HG03175 (cell line): ENCODE measurements around the gene GATB.

Experiments used
- ATAC-seq: cut with Tn5 transposase; IDR thresholded peaks from one replicate; pipeline ENCODE4 v1.9.1; 2021; ENCODE audit warnings: mild to moderate bottlenecking, moderate library complexity; ENCODE audit not compliant: unreplicated experiment

The GATB gene

DNA sequence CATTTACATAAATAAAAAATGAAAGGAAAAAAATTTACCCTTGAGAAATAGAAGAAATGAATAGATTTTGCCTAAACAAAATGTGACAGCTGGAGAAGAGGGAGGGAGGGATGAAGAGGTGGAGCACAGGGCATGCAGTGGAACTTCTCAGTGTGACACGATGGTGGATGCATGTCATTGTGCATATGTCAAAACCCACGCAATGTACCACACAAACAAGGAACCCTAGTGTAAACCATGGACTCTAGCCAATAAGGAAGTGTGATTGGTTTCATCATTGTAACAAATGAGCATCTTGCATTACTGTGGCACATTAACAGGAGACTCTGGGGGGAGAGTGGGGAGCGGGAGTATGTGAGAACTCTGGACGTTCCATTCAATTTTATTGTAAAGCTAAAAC, 58.6 kb downstream of the GATB start:
- ATAC-seq: no peak

DNA sequence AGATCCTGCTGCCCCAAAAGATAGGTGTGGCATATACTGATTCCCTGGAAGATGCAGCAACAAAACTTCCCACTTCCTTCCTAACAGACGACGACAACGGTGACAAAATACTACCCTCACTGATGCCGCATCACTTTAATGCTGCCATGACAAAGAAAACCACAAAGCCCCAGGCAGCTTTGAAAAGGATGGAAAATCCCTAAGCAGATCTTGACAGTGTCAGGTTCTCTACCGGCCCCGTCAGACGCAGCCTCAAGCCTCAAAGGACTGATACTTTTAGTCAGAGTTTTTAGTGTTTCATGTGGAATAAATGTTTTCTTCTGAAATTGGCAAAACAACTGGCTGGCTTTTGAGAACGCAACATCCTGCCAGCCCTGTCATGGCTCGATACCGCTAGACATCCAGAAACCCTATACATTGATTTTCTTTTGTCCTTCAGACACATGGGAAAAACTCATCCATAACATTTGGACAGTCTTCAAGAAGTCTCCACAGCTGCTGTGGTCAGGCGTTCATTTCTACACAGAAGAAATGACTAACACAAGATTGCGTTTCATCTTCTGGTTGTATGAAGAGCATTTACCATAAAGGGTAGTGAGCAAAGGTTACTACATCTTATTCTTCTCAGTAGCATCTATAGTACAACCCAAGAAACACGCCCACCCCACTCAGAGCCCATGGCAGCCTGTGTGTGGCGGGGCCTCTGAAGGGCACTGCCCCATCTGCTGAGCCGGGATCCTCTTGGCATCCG, 60.1 kb downstream of the GATB start:
- ATAC-seq: no peak

DNA sequence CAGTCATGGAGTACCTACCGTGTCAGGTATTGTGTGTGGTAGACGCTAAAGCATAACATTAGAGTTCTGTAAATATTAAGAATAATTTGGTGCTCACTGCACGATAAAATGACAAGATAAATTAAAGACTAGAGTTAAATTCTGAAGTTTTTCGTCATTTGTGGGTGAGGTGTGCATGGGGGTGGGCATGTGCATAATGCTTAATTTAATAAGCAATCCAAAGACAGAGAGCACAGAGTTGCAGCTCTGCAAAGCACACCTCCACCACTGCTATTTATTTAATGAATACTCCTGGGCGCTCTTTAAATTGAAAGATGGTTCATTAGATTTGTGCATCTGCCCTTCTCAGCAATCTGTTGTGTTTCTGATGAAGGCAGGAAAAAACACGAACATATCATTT, 62.6 kb downstream of the GATB start:
- ATAC-seq: no peak

DNA sequence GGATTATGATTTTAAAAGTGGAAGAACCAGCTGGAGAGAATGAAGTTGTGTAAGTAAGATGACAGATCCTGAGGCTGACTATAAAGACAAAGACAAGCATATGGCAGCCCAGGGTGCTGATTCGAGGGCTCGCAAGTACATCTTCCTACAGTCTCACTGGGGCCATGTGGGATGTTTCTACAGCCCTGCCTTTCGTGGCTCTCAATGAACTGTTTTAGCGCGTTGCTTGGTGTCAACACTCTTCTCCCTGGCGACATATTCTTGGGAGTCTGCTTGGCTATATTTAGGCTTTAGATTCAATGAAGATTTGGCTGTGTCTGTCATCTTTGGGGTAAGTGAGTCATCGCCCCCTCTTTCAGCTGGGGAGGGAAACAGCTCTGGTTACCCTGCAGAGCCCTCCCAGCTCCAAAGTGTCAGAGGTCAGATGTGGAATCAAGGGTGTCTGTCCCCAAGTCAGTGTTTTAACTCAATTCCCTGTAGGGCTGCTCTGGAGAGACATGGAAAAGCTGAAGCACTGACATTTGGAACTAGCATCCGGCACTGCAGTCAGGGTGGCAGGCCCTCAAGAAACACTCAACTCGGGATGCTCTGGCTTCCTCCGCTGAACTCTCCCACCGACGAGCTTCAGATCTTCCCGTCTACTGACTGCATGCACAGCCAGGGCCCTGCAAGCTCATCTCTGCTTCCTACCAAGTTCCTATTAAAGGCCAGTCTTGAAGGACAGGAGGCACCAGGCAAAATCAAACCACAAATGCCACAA, 65.7 kb downstream of the GATB start:
- ATAC-seq: no peak

DNA sequence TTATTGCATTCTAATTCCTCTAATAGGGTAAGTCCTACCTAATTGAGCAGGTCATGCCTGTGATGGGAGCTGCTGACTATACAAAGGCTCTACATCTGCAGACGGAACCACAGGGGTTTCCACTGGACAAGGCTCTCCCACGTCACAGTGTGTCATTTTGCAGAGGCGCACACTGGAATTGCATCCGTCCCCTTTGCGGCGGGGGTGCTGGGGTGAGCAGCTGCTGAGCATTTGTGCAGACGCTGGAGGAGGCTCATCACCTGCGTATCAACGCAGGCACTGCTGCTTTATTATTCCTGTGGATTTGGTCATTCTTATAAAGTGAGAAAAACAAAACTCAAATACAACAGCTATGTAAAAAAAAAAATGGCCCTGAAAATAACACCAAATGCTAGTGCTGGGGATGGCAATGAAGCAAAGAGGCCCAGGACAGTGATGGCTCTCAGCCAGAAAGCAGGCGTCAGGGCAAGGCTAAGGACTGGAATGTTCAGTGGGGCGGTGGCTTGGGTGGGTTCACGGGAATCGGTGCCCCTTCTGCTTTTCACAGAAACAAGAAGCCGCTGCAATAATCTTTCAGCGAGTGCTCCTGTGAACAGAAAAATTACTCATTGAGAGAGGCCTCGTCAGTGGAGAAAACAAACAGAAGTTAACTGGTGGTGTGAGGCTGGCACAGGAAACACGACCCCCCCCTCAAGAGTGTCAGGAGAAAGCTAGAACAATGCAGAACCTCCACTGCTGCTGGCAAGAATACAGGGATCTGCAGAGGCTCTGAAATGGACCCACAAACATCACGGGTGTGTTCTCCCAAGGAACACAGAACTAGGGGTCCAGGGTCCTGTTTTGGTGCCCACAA, 67.8 kb downstream of the GATB start:
- no peak for ATAC-seq

DNA sequence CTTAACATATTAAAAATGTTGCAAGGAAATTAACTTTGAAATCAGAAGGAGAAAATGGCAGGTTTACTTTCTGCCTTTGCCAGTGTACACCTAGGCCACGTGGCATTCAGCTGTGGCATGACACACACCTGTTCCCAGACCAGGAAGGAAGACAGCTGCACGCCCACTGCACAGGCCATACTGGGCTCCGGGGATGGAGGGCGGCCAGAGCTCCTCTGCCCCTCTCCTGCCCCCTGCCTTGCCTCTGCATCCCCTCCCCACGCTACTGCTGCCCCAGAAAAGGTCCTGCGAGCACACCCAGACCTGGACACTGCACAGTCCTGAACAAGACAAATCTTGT, 68.4 kb downstream of the GATB start:
- ATAC-seq: no peak

DNA sequence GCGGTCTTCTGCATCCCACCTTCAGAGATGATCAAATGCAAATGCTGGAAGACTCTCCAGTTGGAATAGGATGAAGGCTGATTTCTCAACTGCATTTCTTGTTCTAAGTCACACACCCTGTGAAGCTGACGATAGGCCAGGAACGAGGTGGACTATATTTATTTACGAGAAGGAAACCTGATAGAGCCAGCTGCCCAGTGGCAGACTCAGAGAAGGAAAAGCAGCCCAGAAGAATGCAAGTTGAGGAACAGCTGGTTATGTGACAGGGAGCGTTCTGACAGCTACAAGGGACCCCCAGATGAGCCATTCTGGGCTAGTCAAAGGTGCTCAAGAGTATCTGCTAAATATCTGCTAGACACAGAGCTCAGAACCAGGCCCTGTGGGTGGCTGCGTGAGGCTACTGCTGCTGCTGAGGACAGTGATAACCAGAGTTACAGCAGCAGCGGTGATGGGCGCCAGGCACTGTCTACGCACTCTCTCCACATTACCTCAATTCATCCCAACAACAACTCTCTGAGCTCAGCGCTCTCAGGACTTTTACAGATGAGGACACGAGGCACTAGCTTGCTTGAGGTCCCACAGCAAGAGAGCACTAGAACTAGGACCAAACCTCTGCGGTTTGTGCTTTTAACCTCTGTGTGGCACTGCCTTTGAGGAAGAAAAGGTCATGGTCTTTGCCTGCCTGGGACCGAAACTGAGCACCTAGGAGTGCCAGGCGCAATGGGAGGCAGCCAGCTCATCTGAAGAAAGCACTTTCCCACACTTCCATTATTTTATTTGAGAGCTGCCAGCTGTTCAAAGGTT, 69.0 kb downstream of the GATB start:
- no peak for ATAC-seq

DNA sequence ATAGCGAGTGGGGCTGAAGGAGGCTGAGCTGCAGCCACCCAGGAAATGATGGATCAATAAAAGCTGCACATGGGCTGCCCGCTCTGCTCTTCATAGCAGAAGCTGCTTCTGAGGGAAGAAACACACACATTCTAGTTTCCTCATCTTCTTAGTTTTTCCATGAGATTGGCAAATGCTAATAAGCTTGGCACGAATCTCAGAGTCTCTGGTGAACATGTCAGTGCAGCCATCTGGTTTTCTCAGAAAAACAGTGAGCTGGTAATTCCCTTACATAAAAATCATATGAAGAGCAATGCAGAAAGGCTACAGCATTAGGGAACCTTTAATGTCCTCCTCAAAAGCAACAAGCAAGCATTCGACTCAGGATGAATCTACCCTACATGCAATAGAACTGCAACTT, 69.9 kb downstream of the GATB start:
- ATAC-seq: no peak

DNA sequence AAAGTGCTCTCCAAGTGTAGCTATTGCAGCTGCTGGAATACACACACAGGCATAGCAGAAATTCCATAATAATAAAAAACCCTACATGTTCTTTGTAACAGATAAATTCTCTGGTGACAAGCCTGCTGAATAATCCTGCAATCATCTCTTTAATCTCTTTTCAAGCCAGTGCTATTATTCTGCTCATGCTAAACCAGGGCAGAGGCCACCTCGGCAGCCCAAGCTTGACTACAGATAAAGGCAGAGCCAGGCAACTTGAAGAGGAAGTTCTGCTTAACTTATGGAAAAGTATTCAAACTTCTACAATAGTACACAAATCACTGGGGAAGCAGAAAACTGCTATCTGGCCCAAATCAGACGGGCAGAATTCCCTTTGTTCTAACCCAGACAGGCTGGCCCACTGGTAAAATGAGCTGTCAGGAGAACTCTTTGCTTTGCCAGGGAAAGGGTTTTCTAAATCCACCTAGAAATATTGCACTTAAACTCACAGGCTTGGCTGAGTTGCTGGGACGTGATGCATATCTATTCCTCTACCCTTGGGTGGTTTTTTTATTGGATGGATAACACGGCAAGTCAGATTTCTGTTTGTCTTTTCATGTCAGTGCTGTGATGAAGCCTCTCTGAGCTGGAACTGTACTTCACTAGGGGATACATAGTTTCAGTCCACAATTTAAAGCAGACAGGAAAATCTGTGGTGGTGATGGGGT, 70.5 kb downstream of the GATB start:
- ATAC-seq: no peak

DNA sequence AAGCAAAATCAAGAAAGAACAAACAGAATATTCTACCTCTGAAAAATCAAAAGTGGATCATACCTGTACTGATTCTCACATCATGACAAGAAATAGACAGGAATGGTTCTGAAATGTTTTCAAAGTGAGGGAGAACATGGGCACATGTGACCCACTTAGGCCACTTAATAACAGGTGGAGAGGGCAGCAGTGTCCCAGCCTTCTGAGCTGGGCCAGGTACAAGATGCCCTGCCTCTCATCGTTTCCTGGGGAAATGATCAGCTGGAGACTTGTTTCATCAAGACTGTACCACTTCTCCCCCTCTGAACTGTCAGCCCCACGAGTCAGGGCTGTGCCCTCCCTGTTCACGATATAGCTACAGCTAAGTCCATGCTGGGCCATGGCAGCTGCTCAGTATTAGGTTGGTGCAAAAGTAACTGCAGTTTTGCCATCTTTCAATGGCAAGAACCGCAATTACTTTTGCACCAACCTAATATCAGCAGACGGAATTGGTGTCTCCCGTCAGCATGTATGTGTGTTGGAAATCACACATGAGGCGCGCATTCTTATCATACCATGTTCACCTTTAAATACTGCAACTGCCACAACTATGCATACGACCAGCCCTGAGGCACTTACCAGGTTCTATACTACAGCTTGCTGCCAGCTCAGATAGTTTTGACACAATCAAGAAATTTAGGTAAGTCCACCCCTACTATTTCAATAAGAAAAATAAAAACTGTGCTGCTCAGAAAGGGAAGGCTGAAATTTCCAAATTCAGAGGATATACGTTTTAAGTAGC, 71.4 kb downstream of the GATB start:
- ATAC-seq: no peak

DNA sequence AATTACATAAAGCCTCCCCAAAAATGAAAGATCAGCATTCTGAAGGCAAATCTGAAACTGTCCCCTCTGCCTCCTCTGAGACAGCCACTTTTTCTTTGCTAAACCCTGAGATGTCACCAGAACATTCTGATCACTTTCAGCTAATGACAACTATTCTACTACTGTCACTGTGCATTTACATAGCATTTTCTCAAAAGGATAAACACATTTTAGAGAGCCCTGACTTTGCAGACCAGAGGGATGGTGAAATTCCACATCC, 72.1 kb downstream of the GATB start:
- ATAC-seq: no peak

DNA sequence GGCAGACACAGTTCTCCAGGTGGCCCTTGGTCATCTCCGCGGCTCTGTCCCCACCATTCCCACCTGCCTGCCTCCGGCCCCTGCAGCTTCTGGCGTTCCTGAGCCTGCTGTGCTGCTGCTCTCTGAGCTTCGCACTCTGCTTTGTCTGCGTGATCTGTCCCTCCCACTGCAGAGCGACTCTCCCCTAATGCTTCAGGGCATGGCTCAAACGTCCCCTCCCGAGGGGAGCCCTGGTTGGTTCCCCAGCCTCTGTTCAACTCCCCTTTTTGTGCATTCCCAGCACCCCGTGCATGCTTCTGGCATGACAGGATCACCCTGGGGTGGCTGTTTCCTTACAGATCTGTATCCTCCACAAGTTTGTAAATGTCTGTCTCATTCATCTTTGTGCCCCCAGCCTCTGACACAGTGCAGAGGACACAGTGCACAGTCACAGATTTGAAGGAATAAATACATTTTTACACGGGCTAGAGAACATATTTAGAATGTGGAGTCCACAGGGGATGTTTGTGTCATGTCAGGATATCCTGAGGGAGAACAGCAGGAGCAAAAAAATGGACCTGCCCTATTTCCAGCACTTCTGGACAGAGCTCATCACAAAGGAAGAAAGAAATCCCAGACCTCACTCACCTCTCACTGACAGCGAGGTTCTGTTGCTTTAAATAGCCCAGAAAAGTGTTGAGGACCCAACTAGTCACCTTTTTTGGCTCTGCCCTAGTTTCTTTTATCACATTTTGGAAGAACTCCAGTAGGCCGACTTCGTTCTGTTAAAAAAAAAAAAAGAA, 72.6 kb downstream of the GATB start:
- ATAC-seq: no peak

DNA sequence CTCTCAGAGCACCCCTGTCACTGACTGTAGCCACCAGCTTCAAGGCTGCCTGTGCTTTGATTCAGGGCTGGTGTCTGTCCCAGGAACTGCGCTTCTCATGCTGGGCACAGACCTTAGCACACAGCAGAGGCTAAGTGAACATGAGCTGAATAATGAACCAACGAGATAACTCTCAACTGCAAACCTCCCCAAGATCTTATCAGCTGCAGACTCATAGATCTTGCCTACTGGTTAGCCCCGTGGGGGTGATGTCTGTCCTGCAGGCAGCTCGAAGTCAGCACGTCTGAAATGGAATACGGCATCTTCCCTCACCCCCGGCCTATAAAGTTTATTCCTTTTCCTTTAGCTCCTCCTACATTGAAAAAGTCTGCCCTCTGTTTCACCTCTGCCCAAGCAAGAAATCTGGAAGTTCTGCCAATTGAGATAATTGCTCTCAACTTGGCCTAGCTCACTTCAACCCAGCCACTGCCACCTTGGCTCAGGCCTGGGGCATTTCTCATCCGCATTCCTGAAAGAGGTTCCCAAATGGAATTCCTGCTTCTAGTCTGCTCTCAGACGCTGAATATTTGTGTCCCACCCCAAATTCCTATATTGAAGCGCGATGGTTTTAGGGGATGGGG, 73.7 kb downstream of the GATB start:
- no peak for ATAC-seq

DNA sequence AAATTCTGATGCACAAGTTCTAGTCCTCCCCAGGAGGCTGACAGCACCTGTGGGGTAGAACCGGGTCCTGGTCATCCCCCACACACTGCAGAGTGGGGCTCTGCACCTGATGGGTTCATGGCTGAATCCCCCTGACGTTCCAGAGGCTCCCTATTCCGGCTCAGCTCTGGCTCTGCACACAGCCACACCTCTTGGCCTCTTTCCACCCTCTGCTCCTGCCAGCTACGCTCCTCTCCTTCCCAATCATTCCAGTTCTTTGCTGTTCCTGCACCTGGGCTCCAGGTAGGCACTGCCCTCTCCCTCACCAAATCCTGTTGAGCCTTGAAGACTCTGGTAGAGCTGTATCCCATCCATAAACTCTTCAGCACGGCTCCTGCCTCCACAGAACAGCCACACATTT, 75.5 kb downstream of the GATB start:
- ATAC-seq: no peak

DNA sequence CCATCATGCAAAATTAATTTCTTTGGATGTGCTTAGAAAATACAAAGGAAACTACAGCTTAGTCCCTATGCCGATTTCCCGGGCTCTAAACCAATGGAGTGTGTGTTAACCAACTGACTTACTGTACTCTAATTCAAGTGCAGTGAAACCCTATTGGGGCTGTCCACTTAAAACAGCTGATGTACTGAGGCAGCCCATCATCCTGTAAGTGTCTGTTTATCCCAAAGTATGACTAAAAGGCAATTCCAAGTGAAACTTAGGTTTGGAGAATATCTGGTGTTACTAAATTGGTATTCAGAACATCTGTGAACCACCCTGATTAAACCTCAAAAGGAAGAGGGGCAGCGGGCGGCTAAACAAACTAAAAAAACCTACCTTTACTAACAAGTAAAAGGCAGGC, 79.7 kb downstream of the GATB start:
- no peak for ATAC-seq

DNA sequence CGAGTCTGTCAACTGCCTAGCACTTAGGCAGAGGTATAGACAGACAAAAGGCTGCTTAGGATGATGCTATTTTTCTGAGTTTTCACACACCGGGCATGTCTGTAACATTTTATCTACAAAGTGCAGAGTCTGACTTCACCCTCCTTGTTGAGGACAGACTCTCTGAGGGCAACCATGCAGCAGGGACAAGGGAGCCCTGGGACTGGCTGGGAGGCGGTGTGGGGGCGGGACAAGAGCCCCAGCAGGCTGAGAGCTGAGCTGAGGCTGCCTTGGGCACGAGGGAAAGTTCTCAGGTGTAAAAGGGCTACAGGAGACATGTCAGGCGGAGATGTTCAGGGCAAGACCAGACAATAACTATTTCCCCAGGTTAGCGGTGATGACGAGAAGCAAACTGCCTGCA, 81.6 kb downstream of the GATB start:
- no peak for ATAC-seq

DNA sequence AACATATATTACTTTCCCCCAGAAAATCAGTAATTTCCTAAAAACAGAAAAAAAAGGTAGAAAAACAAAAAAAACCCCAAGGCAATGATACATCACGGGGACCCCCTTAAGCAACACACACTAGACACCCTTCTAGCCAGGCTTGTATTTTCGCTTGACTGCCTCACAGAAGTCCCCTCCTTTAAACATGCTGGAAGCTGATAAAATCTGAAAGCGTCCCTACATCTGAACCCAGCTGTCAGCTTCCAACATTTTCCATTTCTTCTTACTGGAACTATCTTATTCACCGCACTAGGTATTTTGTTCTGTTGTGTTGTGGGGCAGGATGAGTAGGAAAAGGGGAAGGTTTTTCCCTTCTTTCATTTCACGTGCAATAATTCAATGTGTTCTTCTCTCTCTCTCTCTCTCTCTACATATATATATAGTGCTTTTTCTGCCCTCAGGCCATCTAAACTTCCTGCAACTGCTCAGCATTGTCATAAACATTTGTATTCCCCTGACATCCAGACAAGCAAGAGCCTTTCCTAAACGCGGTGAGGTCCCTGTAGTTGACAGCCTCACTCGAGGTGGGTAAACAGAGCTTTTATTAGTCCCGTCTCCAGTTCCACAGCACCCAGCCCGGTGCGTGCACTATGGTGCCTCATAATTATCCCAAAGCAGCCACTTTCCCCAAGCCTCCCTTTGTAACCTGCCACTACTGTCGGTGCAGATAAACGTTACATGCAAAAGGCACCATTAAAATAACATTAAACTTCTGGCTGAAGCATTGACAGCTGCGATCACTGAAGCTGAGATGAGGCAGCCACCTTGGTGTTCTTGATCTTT, 82.5 kb downstream of the GATB start:
- no peak for ATAC-seq

DNA sequence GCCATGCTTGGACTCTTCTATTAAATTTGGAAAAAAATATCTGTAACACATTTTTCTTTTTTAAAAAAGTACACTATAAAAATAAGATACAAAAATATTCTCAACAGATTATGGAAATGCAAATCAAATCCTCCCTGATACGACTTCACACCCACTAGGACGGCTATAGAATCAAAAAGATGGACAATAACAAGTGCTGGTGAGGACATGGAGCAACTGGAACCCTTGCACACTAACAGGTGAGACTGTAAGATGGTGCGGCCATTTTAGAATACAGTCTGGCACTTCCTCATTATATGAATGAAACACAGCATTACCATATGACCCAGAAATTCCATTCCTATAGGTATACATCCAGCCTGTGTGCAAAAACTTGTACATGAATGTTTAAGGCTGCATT, 83.6 kb downstream of the GATB start:
- no peak for ATAC-seq
